Mucosa of stomach (tissue), 1 donor: Measurements from ENCODE around the gene CACNA2D3.

Experiments
- H3K27me3 ChIP-seq: one replicate; pipeline ENCODE4 v1.7.0; 2013; ENCODE audit warnings: mild to moderate bottlenecking, low read length; ENCODE audit not compliant: control insufficient read depth, insufficient read depth
- H3K36me3 ChIP-seq: one replicate; pipeline ENCODE4 v1.7.0; 2013; ENCODE audit warnings: low read length; ENCODE audit not compliant: control insufficient read depth, insufficient read depth
- H3K4me1 ChIP-seq: one replicate; pipeline ENCODE4 v1.7.0; 2013; ENCODE audit warnings: mild to moderate bottlenecking, low read length; ENCODE audit not compliant: control insufficient read depth, insufficient read depth
- H3K4me3 ChIP-seq: one replicate; pipeline ENCODE4 v1.7.0; 2013; ENCODE audit warnings: low read length
- H3K9ac ChIP-seq: one replicate; pipeline ENCODE4 v1.7.0; 2013; ENCODE audit warnings: mild to moderate bottlenecking, low read length, moderate library complexity
- H3K9me3 ChIP-seq: one replicate; pipeline ENCODE4 v1.7.0; 2013; ENCODE audit warnings: mild to moderate bottlenecking, low read length, moderate library complexity; ENCODE audit not compliant: control insufficient read depth
- donor health status: Pancreatic carcinoma.

CACNA2D3 gene

GRCh38 chr3:54717506-54717905 lies 595.2 kb downstream of the CACNA2D3 start:
- Histone ChIP-seq H3K9ac (no peak overlapping the region), H3K4me3 (no peak overlapping the region), H3K27me3 (no peaks in the 10 kb centered on the region), H3K9me3 (no peaks in the 10 kb centered on the region), H3K36me3 (no peaks in the 10 kb centered on the region), H3K4me1 (no peaks in the 10 kb centered on the region)

- H3K4me3 ChIP-seq: no peak overlapping the region
- no peaks in the 10 kb centered on the region for H3K9me3 ChIP-seq
- no peaks in the 10 kb centered on the region for H3K36me3 ChIP-seq
- no peaks in the 10 kb centered on the region for H3K4me1 ChIP-seq
- H3K27me3 ChIP-seq: no peaks in the 10 kb centered on the region
- H3K9ac ChIP-seq: no peak overlapping the region
These were observed 597.6 kb downstream of the CACNA2D3 start for GRCh38 chr3:54719914-54720313.

- no peak overlapping the region for H3K9ac ChIP-seq
- H3K36me3 ChIP-seq: no peaks in the 10 kb centered on the region
- no peaks in the 10 kb centered on the region for H3K4me1 ChIP-seq
- no peaks in the 10 kb centered on the region for H3K9me3 ChIP-seq
- no peak overlapping the region for H3K4me3 ChIP-seq
- H3K27me3 ChIP-seq: no peaks in the 10 kb centered on the region
These were observed 598.3 kb downstream of the CACNA2D3 start for GRCh38 chr3:54720604-54721003.

GRCh38 chr3:54731732-54732445 lies 609.5 kb downstream of the CACNA2D3 start:
- H3K27me3 ChIP-seq: no peaks in the 10 kb centered on the region
- H3K4me3 ChIP-seq: no peak overlapping the region
- H3K36me3 ChIP-seq: no peaks in the 10 kb centered on the region
- H3K9ac ChIP-seq: no peak overlapping the region
- H3K9me3 ChIP-seq: no peaks in the 10 kb centered on the region
- no peaks in the 10 kb centered on the region for H3K4me1 ChIP-seq

GRCh38 chr3:54733106-54734006 lies 611.0 kb downstream of the CACNA2D3 start:
- H3K9ac ChIP-seq: no peak overlapping the region
- no peaks in the 10 kb centered on the region for H3K4me1 ChIP-seq
- H3K36me3 ChIP-seq: no peaks in the 10 kb centered on the region
- no peaks in the 10 kb centered on the region for H3K27me3 ChIP-seq
- H3K4me3 ChIP-seq: no peak overlapping the region
- no peaks in the 10 kb centered on the region for H3K9me3 ChIP-seq

GRCh38 chr3:54736459-54736858 lies 614.1 kb downstream of the CACNA2D3 start:
- Histone ChIP-seq H3K27me3 (no peaks in the 10 kb centered on the region), H3K4me3 (no peak overlapping the region), H3K9ac (no peak overlapping the region)

GRCh38 chr3:54743755-54744154 lies 621.4 kb downstream of the CACNA2D3 start:
- no peak overlapping the region for H3K4me3 ChIP-seq
- no peaks in the 10 kb centered on the region for H3K27me3 ChIP-seq
- no peaks in the 10 kb centered on the region for H3K36me3 ChIP-seq
- H3K9ac ChIP-seq: no peak overlapping the region
- H3K9me3 ChIP-seq: no peaks in the 10 kb centered on the region
- no peaks in the 10 kb centered on the region for H3K4me1 ChIP-seq

More at GRCh38 chr3:54736459-54736858, 614.1 kb downstream of the CACNA2D3 start:
- no peaks in the 10 kb centered on the region for H3K36me3 ChIP-seq
- no peaks in the 10 kb centered on the region for H3K9me3 ChIP-seq
- no peaks in the 10 kb centered on the region for H3K4me1 ChIP-seq

- no peaks in the 10 kb centered on the region for H3K27me3 ChIP-seq
- H3K4me1 ChIP-seq: no peaks in the 10 kb centered on the region
- H3K36me3 ChIP-seq: no peaks in the 10 kb centered on the region
- H3K9me3 ChIP-seq: no peaks in the 10 kb centered on the region
- H3K9ac ChIP-seq: no peak overlapping the region
- no peak overlapping the region for H3K4me3 ChIP-seq
These were observed 621.9 kb downstream of the CACNA2D3 start for GRCh38 chr3:54744291-54744690.

- H3K36me3 ChIP-seq: no peaks in the 10 kb centered on the region
- H3K27me3 ChIP-seq: no peaks in the 10 kb centered on the region
- H3K4me1 ChIP-seq: no peaks in the 10 kb centered on the region
- H3K9me3 ChIP-seq: no peaks in the 10 kb centered on the region
- no peak overlapping the region for H3K9ac ChIP-seq
- no peak overlapping the region for H3K4me3 ChIP-seq
These were observed 623.5 kb downstream of the CACNA2D3 start for GRCh38 chr3:54745843-54746242.

GRCh38 chr3:54746722-54747121 lies 624.4 kb downstream of the CACNA2D3 start:
- no peaks in the 10 kb centered on the region for H3K27me3 ChIP-seq
- H3K4me1 ChIP-seq: no peaks in the 10 kb centered on the region
- H3K9me3 ChIP-seq: no peaks in the 10 kb centered on the region
- no peaks in the 10 kb centered on the region for H3K36me3 ChIP-seq
- no peak overlapping the region for H3K9ac ChIP-seq
- H3K4me3 ChIP-seq: no peak overlapping the region

GRCh38 chr3:54755756-54756155 lies 633.4 kb downstream of the CACNA2D3 start:
- H3K9ac ChIP-seq: no peak overlapping the region
- no peaks in the 10 kb centered on the region for H3K9me3 ChIP-seq
- H3K27me3 ChIP-seq: no peaks in the 10 kb centered on the region
- no peaks in the 10 kb centered on the region for H3K4me1 ChIP-seq
- H3K4me3 ChIP-seq: no peak overlapping the region
- no peaks in the 10 kb centered on the region for H3K36me3 ChIP-seq

GRCh38 chr3:54756330-54756731 lies 634.0 kb downstream of the CACNA2D3 start:
- Histone ChIP-seq H3K27me3 (no peaks in the 10 kb centered on the region), H3K9ac (no peak overlapping the region), H3K36me3 (no peaks in the 10 kb centered on the region), H3K4me3 (no peak overlapping the region), H3K9me3 (no peaks in the 10 kb centered on the region), H3K4me1 (no peaks in the 10 kb centered on the region)
